GM18526 (cell line): ENCODE data around the gene NRAP.

Experiments
- POLR2A ChIP-seq: IDR thresholded peaks from 3 replicates; pipeline ENCODE4 v1.6.1; 2011; ENCODE audit not compliant: insufficient read length; ENCODE audit errors: extremely low read depth

The NRAP gene

DNA sequence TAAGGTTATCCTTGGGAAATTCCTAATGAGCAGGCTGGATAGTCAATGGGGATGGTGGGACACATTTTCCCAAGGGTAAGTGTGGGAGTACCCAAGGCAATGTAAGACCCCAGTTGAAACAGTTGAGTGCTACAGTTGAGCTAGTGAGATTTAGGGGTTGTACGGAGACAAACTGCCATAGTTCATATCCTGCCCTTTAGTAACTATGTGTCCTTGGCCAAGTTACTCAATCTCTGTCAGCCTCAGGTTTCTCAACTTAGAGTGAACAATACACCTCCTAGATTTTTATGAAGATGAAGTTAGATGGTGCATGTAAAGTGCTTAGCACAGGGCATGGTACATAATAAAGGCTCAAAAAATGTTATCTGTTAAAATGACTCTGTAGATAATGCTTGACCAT lies 90.5 kb downstream of the NRAP start:
- no peak for TF ChIP-seq POLR2A

DNA sequence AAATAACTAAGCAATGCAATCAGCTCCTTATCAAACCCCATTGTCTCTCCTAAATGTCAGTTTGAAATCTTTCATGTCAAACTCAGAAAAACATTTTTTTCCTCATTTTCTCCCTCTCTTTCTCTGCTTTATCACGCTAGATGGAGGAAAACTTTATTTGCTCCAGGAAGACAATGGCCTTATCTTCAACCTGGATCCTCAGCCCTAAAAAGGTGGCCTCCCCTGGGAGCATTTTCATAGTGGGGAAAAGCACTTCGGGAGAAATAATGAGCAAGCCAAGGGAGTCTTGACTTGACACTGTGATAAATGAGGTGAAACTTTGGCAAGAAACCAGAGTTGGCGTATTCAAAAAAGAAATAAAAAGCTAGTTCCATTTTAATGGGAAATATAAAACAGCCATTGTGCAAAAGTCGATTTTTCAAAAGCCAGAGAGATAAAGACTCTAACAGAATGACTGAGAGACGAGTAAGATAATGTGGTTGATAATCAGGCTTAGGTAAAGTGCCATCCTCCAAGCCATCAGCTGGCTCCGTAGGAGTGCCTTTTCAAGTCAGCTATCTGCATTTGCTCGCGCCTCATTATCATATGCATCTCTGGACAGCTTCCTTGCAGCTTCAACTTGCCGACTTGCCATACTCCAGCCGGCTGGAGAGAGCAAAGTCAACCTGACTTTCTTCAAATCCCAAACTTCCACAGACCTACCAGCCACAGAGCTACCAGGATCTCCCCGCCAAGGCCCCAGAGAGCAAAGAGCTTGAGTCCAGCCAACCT lies 91.1 kb downstream of the NRAP start:
- no peak for TF ChIP-seq POLR2A

DNA sequence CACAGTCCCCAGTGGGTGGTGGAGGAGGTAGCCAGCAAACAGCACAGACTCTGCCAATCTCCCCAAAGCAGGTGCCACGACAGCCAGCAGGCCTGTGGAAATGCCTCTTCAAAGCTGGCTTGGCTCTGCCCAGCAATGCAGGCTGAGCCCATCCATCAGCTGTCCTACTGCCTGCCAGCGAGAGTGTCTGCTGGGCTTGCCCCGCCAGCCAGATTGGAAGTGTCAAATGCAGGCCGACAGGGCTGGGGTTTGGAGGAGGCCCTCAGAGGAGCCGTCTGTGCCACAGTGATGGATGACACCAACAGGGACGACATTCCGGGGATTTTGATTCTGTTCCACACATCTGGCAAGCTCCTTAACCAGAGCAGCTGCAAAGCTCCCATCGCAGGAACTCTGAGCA lies 94.3 kb downstream of the NRAP start:
- no peak for TF ChIP-seq POLR2A

- no peak for TF ChIP-seq POLR2A
These were observed 97.0 kb downstream of the NRAP start for GRCh38 chr10:113566888-113567287.

GRCh38 chr10:113565364-113565763 lies 98.5 kb downstream of the NRAP start:
- no peak for TF ChIP-seq POLR2A

DNA sequence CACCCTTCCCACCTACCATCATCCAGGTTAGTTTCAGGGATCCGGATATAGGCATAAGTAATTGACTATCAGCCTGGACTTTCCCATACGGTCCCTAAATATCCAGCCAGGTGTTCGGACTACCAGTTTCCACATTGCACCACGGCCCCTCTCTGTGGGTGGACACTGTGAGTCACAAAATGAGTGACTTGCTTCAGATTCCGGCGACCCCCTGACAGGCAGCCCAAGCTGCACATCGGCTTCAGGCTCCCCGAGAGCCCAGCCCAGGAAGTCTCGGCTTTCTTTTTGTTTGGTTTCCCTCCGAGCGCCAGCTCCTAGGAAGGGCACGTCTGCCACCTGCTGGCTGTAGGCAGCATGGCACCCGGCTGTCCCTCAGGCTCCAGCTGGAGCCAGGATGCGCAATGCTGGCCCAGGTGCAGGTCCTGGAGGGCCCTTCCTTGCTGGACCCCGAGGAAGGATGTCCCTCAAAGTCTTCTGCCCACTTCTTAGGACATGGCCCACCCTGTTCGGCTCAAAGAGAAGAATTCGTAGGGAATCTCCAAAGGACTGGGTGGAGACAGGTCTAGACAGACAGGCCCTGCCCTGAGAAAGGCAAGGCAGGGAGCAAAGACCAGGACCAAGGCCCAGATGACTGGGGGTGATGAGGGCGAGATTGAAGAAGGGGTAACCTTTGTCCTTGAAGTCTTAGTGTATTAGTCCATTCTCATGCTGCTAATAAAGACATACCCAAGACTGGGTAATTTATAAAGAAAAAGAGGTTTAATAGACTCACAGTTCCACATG lies 100.3 kb downstream of the NRAP start:
- TF ChIP-seq POLR2A, result no peak

DNA sequence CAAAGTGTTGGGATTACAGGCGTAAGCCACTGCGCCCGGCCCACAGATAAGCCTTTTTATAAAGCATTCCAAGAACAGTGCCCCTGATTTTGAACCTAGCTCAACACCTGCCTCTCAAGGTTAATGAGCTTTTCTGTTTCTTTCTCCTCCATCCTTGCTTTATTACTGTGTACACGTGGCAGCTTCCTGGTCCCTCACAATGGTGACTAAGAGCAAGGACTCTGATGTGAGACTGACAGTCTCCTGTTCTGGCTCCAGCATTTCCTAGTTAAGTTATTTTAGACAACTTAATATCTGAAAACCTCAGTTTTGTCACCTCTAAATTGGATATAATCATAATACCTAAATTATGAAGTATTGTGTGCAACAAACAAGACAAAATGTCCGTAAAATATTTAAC lies 101.1 kb downstream of the NRAP start:
- no peak for TF ChIP-seq POLR2A

- TF ChIP-seq POLR2A, result no peak
These were observed 101.8 kb downstream of the NRAP start for GRCh38 chr10:113562069-113562468.

GRCh38 chr10:113561214-113561613 lies 102.6 kb downstream of the NRAP start:
- TF ChIP-seq POLR2A, result no peak

DNA sequence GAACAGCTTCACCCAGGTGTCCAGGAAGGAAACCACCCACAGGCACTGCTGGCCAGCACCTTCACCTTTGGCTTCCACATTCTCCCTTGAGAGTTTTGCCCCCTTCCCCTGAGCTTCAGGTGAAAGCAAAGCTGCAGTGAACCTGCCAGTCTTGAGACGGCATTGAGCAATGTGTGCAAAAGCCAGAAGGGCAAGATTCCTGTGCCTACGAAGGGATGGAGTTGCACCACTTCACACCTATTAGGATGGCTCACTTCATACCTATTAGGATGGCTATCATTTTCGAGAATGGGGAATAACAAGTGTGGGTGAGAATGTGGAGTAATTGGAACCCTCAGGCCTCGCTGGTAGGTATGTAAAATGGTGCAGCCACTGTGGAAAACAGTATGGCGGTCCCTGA lies 103.8 kb downstream of the NRAP start:
- no peak for TF ChIP-seq POLR2A

- TF ChIP-seq POLR2A, result no peak
These were observed 105.9 kb downstream of the NRAP start for GRCh38 chr10:113557903-113558321.

DNA sequence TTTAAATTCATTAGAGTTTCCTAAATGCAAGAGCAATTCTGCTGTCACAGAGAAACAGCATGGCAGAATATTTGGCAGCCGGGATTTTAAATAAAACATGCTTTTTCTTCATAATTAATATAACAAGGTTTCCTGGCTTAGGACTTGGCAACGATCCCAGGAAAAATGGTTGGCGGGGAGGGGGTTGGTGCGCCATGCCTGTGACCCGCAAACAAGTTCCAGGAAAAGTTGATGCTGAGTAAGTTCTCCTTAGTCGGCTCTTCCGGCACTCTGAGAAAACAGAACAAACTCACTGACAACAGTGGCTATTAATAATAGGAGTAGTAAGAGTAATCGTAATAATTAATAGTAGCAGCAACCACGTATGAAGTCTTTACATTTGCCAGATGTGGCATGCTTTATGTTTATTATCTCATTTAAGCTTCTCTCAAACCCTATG lies 106.4 kb downstream of the NRAP start:
- no peak for TF ChIP-seq POLR2A

GRCh38 chr10:113555751-113556150 lies 108.1 kb downstream of the NRAP start:
- no peak for TF ChIP-seq POLR2A

DNA sequence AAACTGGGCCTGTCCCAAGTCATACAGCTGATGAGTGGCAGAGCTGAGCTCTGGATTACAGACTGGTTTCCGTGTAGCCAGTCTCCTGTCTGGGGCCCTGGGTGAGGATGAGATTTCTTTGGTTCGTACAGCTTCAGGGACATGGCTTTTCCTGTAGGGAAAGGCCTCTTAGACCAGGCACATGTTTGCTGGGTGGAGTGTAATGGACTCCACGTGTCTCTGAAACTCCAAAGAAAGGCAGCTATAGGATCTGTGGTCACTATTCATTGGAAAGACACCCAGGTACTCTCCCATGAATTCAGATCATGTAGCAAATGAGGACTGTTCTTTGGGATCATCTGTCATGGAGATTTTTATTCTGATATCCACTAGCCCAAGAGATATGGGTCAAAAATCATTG lies 108.6 kb downstream of the NRAP start:
- TF ChIP-seq POLR2A, result no peak

DNA sequence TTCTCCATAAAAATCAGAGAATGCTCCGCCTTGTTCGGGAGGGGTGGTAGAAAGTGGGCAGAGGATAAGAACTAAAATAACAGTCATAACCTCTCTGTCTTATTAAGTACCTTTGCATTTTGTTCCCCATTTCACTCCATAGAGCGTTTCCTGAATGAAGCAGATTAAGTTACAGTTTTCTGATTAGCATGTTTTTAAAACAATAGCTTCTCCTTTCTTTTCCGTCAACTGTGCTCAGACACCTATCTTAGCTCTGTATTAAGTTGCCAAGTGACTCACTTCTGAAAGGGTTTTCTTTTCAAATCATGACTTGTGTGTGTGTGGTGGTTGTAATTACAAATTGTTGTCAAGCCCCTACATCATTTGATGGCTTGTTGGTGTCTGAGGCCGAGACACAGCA lies 109.6 kb downstream of the NRAP start:
- no peak for TF ChIP-seq POLR2A

DNA sequence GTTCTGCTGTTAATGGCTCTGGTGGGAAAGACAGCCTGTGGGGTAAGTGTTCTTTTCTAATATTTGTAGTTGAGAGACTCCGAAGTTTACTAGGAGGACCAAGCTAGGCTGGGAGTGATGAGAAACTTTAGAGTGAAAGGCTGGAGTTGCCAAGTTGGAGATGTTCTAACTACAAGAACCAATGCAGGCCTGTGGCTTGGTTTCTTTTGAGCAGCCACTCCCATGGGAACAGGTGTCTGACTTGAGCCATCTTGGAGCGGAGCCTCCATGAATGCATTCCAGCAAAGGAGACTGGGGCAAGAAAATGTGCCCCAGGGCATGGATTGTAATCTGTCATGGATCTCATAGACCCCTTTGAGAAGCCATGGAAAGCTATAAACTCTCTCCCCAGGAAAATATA lies 110.7 kb downstream of the NRAP start:
- no peak for TF ChIP-seq POLR2A
